HEK293T (cell line): Measurements from ENCODE around the gene TEAD1.

Experiments
- ELF4 ChIP-seq: fragments of 450-650 bp; IDR thresholded peaks from 2 replicates; pipeline ENCODE4 v1.6.1; 2017; ENCODE audit warnings: antibody characterized with exemption
- FOXK2 ChIP-seq: fragments of 450-650 bp; IDR thresholded peaks from 2 replicates; pipeline ENCODE4 v1.6.1; 2016; ENCODE audit warnings: mild to moderate bottlenecking
- L3MBTL2 ChIP-seq: fragments of 450-650 bp; conservative IDR thresholded peaks from 2 replicates; pipeline ENCODE4 v1.6.1; 2016; ENCODE audit warnings: mild to moderate bottlenecking
- SP1 ChIP-seq: fragments of 450-650 bp; IDR thresholded peaks from 2 replicates; pipeline ENCODE4 v1.6.1; 2017
- SUZ12 ChIP-seq: fragments of 450-650 bp; IDR thresholded peaks from 2 replicates; pipeline ENCODE4 v1.6.1; 2016; ENCODE audit warnings: mild to moderate bottlenecking
- ZNF384 ChIP-seq: fragments of 450-650 bp; IDR thresholded peaks from 2 replicates; pipeline ENCODE4 v1.6.1; 2016
- TF ChIP-seq, protein P1 (sequence below): fragments of 450-650 bp; IDR thresholded peaks from 2 replicates; pipeline ENCODE4 v1.6.1; 2016

DNA sequence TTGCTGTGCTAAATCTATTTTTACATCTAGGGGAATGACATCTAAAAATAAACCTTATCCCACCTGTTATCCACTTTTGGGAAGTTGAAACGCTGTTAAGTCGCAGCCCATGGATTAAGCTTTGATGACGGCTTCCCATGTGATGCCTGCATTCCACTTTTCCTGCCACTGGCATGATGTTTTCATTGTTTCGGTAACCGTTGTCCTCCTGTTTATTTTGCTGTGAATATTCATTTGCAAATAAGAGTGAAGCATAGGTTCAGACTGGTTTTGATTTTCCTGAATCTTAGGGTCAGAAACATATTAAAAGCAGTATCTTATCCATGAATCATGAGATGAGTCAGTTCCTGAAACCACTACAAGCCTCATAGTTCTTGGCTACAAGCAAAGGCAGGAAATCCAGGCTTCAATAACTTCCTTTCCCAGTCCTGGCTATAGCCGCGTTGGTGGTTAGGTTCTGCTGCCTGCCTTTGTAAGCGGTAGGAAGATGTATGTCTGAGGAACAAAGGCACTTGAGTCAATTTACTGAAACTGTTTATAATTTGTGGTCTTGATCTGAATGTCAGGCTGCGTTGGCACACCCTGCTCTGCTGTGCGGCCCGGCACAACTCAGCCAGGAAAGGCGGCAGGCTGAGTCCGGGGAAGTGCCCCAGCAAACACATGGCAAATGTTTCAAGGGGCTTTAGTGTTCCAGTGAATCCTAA is 19.4 kb downstream of the TEAD1 start:
- no peak for TF ChIP-seq ZNF384
- no peak for TF ChIP-seq SUZ12
- no peak for TF ChIP-seq SP1
- TF ChIP-seq L3MBTL2, result no peak
- TF ChIP-seq ELF4, result no peak
- TF ChIP-seq, protein P1, sequence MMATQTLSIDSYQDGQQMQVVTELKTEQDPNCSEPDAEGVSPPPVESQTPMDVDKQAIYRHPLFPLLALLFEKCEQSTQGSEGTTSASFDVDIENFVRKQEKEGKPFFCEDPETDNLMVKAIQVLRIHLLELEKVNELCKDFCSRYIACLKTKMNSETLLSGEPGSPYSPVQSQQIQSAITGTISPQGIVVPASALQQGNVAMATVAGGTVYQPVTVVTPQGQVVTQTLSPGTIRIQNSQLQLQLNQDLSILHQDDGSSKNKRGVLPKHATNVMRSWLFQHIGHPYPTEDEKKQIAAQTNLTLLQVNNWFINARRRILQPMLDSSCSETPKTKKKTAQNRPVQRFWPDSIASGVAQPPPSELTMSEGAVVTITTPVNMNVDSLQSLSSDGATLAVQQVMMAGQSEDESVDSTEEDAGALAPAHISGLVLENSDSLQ, result no peak
- no peak for TF ChIP-seq FOXK2
